GM12878 (cell line): Measurements from ENCODE around the gene EVC.

Source experiments
- CHD4 ChIP-seq: fragments of 200-600 bp; sonication (generic); IDR thresholded peaks from 2 replicates; pipeline ENCODE4 v1.6.1; 2016; ENCODE audit warnings: mild to moderate bottlenecking
- CTCF ChIP-seq, 3 experiments: IDR thresholded peaks in 2 of 3; conservative IDR thresholded peaks in 1 of 3; 2 replicates each; pipeline ENCODE4 v1.5.1; 2011; ENCODE audit warnings: low read depth in 3 of 3, low read length in 3 of 3, mild to moderate bottlenecking in 3 of 3, control low read depth in 2 of 3, moderate library complexity in 2 of 3, inconsistent platforms in 1 of 3, mixed read lengths in 1 of 3; ENCODE audit not compliant: control insufficient read depth in 2 of 3, insufficient read depth in 1 of 3; ENCODE audit errors: extremely low read depth in 1 of 3
- NFYB ChIP-seq: IDR thresholded peaks from 2 replicates; pipeline ENCODE4 v1.6.1; 2011; ENCODE audit warnings: low read depth, mild to moderate bottlenecking, low read length, improper control_type of control experiment, moderate library complexity; ENCODE audit not compliant: insufficient read depth
- POLR2AphosphoS2 ChIP-seq: IDR thresholded peaks from 2 replicates; pipeline ENCODE4 v1.6.1; 2011; ENCODE audit warnings: low read depth, mild to moderate bottlenecking, low read length, improper control_type of control experiment, moderate library complexity
- SIN3A ChIP-seq: IDR thresholded peaks from 2 replicates; pipeline ENCODE4 v1.6.1; 2012; ENCODE audit warnings: low read depth, low read length, improper control_type of control experiment
- SMC3 ChIP-seq: IDR thresholded peaks from 2 replicates; pipeline ENCODE4 v1.6.1; 2011; ENCODE audit warnings: low read length, improper control_type of control experiment, borderline replicate concordance
- YBX1 ChIP-seq: fragments of 450-650 bp; IDR thresholded peaks from 2 replicates; pipeline ENCODE4 v1.6.1; 2016; ENCODE audit warnings: antibody characterized with exemption

- no peak for TF ChIP-seq NFYB
- no peak for TF ChIP-seq CTCF (IDR thresholded peaks at IDR 0.05 in 2 of 3, conservative IDR thresholded peaks at IDR 0.05 in 1 of 3; ENCODE audit: control insufficient read depth in 2 of 3, extremely low read depth in 1 of 3, insufficient read depth in 1 of 3, low read depth in 3 of 3, low read length in 3 of 3)
- TF ChIP-seq CHD4: no peak
- TF ChIP-seq SIN3A: no peak
- TF ChIP-seq SMC3: no peak
- TF ChIP-seq POLR2AphosphoS2: no peak
- TF ChIP-seq YBX1: no peak
Measured at GRCh38 chr4:5734853-5735252, 23.9 kb downstream of the EVC start.
